Measurements from ENCODE around the gene NEU1. TPM values are rescaled to one million over a fixed set of nuclear protein-coding genes. Genes with fewer than 3 reads are reported as not detected.

The NEU1 gene
- total and polyA plus RNA-seq, 8 donors = 11.3 to 60.7 (median 23.6) TPM

Small RNA genes lying within 50 kb of the gene (small RNA-seq; reads per million reads assigned to genes)
- gene SNORD48 = 331 to 1,938 (median 464) reads per million in 4 donors
- 0 reads per million in 4 donors for gene SNORD52

Other genes with a start within 250 kb of the NEU1 start
Only the 30 nearest of the 36 such genes appear.
- gene GPANK1, start 197.8 kb downstream of the NEU1 start, total RNA-seq = 10 to 100 TPM in 4 of 5 donors, 1 to 10 TPM in 1; 5.8 to 36.8 (median 10.6) TPM
- 10 to 100 TPM; 13.0 to 17.9 (median 13.4) TPM for gene GPANK1, start 197.8 kb downstream of the NEU1 start, polyA plus RNA-seq
- 100 to 1,000 TPM in 3 of 5 donors, 10 to 100 TPM in 2; 11.3 to 375 (median 142) TPM for gene CSNK2B, start 196.7 kb downstream of the NEU1 start, total RNA-seq
- gene CSNK2B, start 196.7 kb downstream of the NEU1 start, polyA plus RNA-seq = 100 to 1,000 TPM; 152 to 233 (median 181) TPM
- 10 to 100 TPM in 2 of 5 donors, 1 to 10 TPM in 2, not detected in 1; 2.7 to 17.1 (median 10.3) TPM for gene LY6G5B, start 192.8 kb downstream of the NEU1 start, total RNA-seq
- 1 to 10 TPM in 2 of 3 donors, under 1 TPM in 1; 0.44 to 4.7 (median 2.1) TPM for gene LY6G5B, start 192.8 kb downstream of the NEU1 start, polyA plus RNA-seq
- gene LY6G5C, start 181.8 kb downstream of the NEU1 start, total RNA-seq = not detected
- gene LY6G5C, start 181.8 kb downstream of the NEU1 start, polyA plus RNA-seq = 1 to 10 TPM; 1.8 to 4.9 (median 2.7) TPM
- gene ABHD16A, start 159.5 kb downstream of the NEU1 start, total RNA-seq = 100 to 1,000 TPM in 1 of 5 donors, 10 to 100 TPM in 4; 40.9 to 122 (median 49.0) TPM
- 10 to 100 TPM; 15.1 to 48.0 (median 20.4) TPM for gene ABHD16A, start 159.5 kb downstream of the NEU1 start, polyA plus RNA-seq
- gene LY6G6F, start 156.0 kb downstream of the NEU1 start, total RNA-seq = not detected
- not detected for gene LY6G6F, start 156.0 kb downstream of the NEU1 start, polyA plus RNA-seq
- gene LY6G6D, start 147.5 kb downstream of the NEU1 start, total RNA-seq = not detected
- gene LY6G6D, start 147.5 kb downstream of the NEU1 start, polyA plus RNA-seq = not detected
- not detected for gene LY6G6C, start 141.1 kb downstream of the NEU1 start, total RNA-seq
- under 1 TPM in 1 of 3 donors, not detected in 2; 0.90 TPM for gene LY6G6C, start 141.1 kb downstream of the NEU1 start, polyA plus RNA-seq
- gene MPIG6B, start 139.4 kb downstream of the NEU1 start, total RNA-seq = not detected
- under 1 TPM in 1 of 3 donors, not detected in 2; 0.10 TPM for gene MPIG6B, start 139.4 kb downstream of the NEU1 start, polyA plus RNA-seq
- gene DDAH2, start 133.5 kb downstream of the NEU1 start, total RNA-seq = 100 to 1,000 TPM in 2 of 5 donors, 10 to 100 TPM in 3; 33.3 to 133 (median 76.1) TPM
- gene DDAH2, start 133.5 kb downstream of the NEU1 start, polyA plus RNA-seq = 10 to 100 TPM; 52.9 to 73.7 (median 57.9) TPM
- gene CLIC1, start 126.3 kb downstream of the NEU1 start, total RNA-seq = 100 to 1,000 TPM in 4 of 5 donors, 10 to 100 TPM in 1; 33.8 to 381 (median 117) TPM
- gene CLIC1, start 126.3 kb downstream of the NEU1 start, polyA plus RNA-seq = 100 to 1,000 TPM; 331 to 597 (median 348) TPM
- gene MSH5, start 122.8 kb downstream of the NEU1 start, total RNA-seq = 10 to 100 TPM in 4 of 5 donors, 1 to 10 TPM in 1; 4.1 to 66.4 (median 21.4) TPM
- gene MSH5, start 122.8 kb downstream of the NEU1 start, polyA plus RNA-seq = 1 to 10 TPM; 2.9 to 9.3 (median 3.2) TPM
- 10 to 100 TPM in 2 of 5 donors, 1 to 10 TPM in 2, not detected in 1; 2.7 to 40.8 (median 7.6) TPM for gene SAPCD1, start 100.2 kb downstream of the NEU1 start, total RNA-seq
- gene SAPCD1, start 100.2 kb downstream of the NEU1 start, polyA plus RNA-seq = 1 to 10 TPM; 2.4 to 5.4 (median 2.9) TPM
- 10 to 100 TPM in 1 of 5 donors, 1 to 10 TPM in 3, not detected in 1; 4.2 to 18.3 (median 7.5) TPM for gene VWA7, start 85.5 kb downstream of the NEU1 start, total RNA-seq
- gene VWA7, start 85.5 kb downstream of the NEU1 start, polyA plus RNA-seq = 1 to 10 TPM; 1.3 to 1.4 (median 1.4) TPM
- gene VARS1, start 67.1 kb downstream of the NEU1 start, total RNA-seq = 10 to 100 TPM; 21.6 to 56.5 (median 24.1) TPM
- gene VARS1, start 67.1 kb downstream of the NEU1 start, polyA plus RNA-seq = 10 to 100 TPM; 11.0 to 31.8 (median 27.7) TPM
- gene LSM2, start 55.9 kb downstream of the NEU1 start, total RNA-seq = 10 to 100 TPM in 3 of 5 donors, 1 to 10 TPM in 1, not detected in 1; 6.7 to 34.5 (median 11.4) TPM
- gene LSM2, start 55.9 kb downstream of the NEU1 start, polyA plus RNA-seq = 10 to 100 TPM; 45.2 to 55.8 (median 50.4) TPM
- gene HSPA1L, start 47.5 kb downstream of the NEU1 start, total RNA-seq = 1 to 10 TPM in 2 of 5 donors, not detected in 3; 1.1 to 1.7 TPM
- under 1 TPM; 0.46 to 0.98 (median 0.75) TPM for gene HSPA1L, start 47.5 kb downstream of the NEU1 start, polyA plus RNA-seq
- 100 to 1,000 TPM in 3 of 5 donors, 10 to 100 TPM in 2; 68.8 to 124 (median 113) TPM for gene HSPA1A, start 47.3 kb downstream of the NEU1 start, total RNA-seq
- 100 to 1,000 TPM in 1 of 3 donors, 10 to 100 TPM in 2; 51.1 to 107 (median 64.8) TPM for gene HSPA1A, start 47.3 kb downstream of the NEU1 start, polyA plus RNA-seq
- gene HSPA1B, start 35.1 kb downstream of the NEU1 start, total RNA-seq = 100 to 1,000 TPM in 3 of 5 donors, 10 to 100 TPM in 2; 44.3 to 165 (median 105) TPM
- 10 to 100 TPM; 35.9 to 66.0 (median 51.3) TPM for gene HSPA1B, start 35.1 kb downstream of the NEU1 start, polyA plus RNA-seq
- gene SLC44A4, start 16.2 kb upstream of the NEU1 start, total RNA-seq = 100 to 1,000 TPM in 4 of 5 donors, 10 to 100 TPM in 1; 74.2 to 201 (median 175) TPM
- 100 to 1,000 TPM in 1 of 3 donors, 10 to 100 TPM in 2; 35.4 to 111 (median 47.9) TPM for gene SLC44A4, start 16.2 kb upstream of the NEU1 start, polyA plus RNA-seq
- gene EHMT2, start 34.9 kb upstream of the NEU1 start, total RNA-seq = 10 to 100 TPM; 12.1 to 58.0 (median 31.7) TPM
- gene EHMT2, start 34.9 kb upstream of the NEU1 start, polyA plus RNA-seq = 10 to 100 TPM; 27.3 to 43.2 (median 35.4) TPM
- 1 to 10 TPM in 3 of 5 donors, under 1 TPM in 2; 0.43 to 6.4 (median 1.3) TPM for gene ZBTB12, start 39.3 kb upstream of the NEU1 start, total RNA-seq
- 1 to 10 TPM; 1.8 to 3.4 (median 2.2) TPM for gene ZBTB12, start 39.3 kb upstream of the NEU1 start, polyA plus RNA-seq
- 10 to 100 TPM in 1 of 5 donors, 1 to 10 TPM in 3, not detected in 1; 1.7 to 24.6 (median 4.0) TPM for gene C2, start 64.9 kb upstream of the NEU1 start, total RNA-seq
- 1 to 10 TPM; 3.3 to 6.3 (median 4.9) TPM for gene C2, start 64.9 kb upstream of the NEU1 start, polyA plus RNA-seq
- 100 to 1,000 TPM in 3 of 5 donors, 10 to 100 TPM in 1, 1 to 10 TPM in 1; 8.4 to 316 (median 185) TPM for gene CFB, start 83.3 kb upstream of the NEU1 start, total RNA-seq
- 100 to 1,000 TPM in 2 of 3 donors, 10 to 100 TPM in 1; 13.1 to 226 (median 165) TPM for gene CFB, start 83.3 kb upstream of the NEU1 start, polyA plus RNA-seq
- gene NELFE, start 96.2 kb upstream of the NEU1 start, total RNA-seq = 100 to 1,000 TPM in 1 of 5 donors, 10 to 100 TPM in 3, 1 to 10 TPM in 1; 2.9 to 100 (median 50.1) TPM
- 10 to 100 TPM; 52.1 to 75.8 (median 53.5) TPM for gene NELFE, start 96.2 kb upstream of the NEU1 start, polyA plus RNA-seq
- gene SKIC2, start 96.4 kb upstream of the NEU1 start, total RNA-seq = 100 to 1,000 TPM in 3 of 5 donors, 10 to 100 TPM in 2; 22.0 to 478 (median 114) TPM
- gene SKIC2, start 96.4 kb upstream of the NEU1 start, polyA plus RNA-seq = 10 to 100 TPM; 74.3 to 88.9 (median 87.1) TPM
- gene DXO, start 109.3 kb upstream of the NEU1 start, total RNA-seq = 10 to 100 TPM in 3 of 5 donors, 1 to 10 TPM in 2; 4.1 to 65.8 (median 18.3) TPM
- 10 to 100 TPM; 11.9 to 24.8 (median 19.7) TPM for gene DXO, start 109.3 kb upstream of the NEU1 start, polyA plus RNA-seq
- 100 to 1,000 TPM in 1 of 5 donors, 10 to 100 TPM in 4; 10.8 to 248 (median 32.1) TPM for gene C4A, start 119.2 kb upstream of the NEU1 start, total RNA-seq
- gene C4A, start 119.2 kb upstream of the NEU1 start, polyA plus RNA-seq = 10 to 100 TPM; 42.2 to 92.9 (median 48.1) TPM
- 100 to 1,000 TPM in 1 of 5 donors, 10 to 100 TPM in 4; 14.9 to 108 (median 32.7) TPM for gene C4B, start 152.0 kb upstream of the NEU1 start, total RNA-seq
- 100 to 1,000 TPM in 1 of 3 donors, 10 to 100 TPM in 2; 42.8 to 107 (median 54.9) TPM for gene C4B, start 152.0 kb upstream of the NEU1 start, polyA plus RNA-seq
- not detected for gene CYP21A2, start 175.6 kb upstream of the NEU1 start, total RNA-seq
- 10 to 100 TPM in 1 of 3 donors, 1 to 10 TPM in 2; 1.3 to 23.8 (median 1.4) TPM for gene CYP21A2, start 175.6 kb upstream of the NEU1 start, polyA plus RNA-seq